ENCODE data around the gene ZNRF3. TPM values are rescaled to one million over a fixed set of nuclear protein-coding genes. Genes with fewer than 3 reads are reported as not detected.

The ZNRF3 gene
- total RNA-seq, 1 donor from 2014 or later, result 23.1 TPM

GRCh38 chr22:29009148-29009547 lies 125.8 kb downstream of the ZNRF3 start:
- H3K4me1 Mint-ChIP-seq (ENCODE audit: unreplicated experiment), result peaks cover 62% of the 10 kb centered on the region

GRCh38 chr22:29011240-29012100 lies 128.1 kb downstream of the ZNRF3 start:
- H3K4me1 Mint-ChIP-seq (ENCODE audit: unreplicated experiment), result peaks cover 59% of the 10 kb centered on the region
- H3K4me3 Mint-ChIP-seq, result peak overlapping the region; percentile 17
- no peak for DNase-seq (ENCODE audit: extremely low spot score, unreplicated experiment)
- no peak for TF ChIP-seq CTCF (conservative IDR thresholded peaks at IDR 0.05)
- H3K27me3 Mint-ChIP-seq, result no peaks in the 10 kb centered on the region
- H3K9me3 Mint-ChIP-seq, result no peaks in the 10 kb centered on the region
- peaks cover 17% of the 10 kb centered on the region for H3K36me3 Mint-ChIP-seq
- H3K27ac Mint-ChIP-seq, result no peak overlapping the region

More at GRCh38 chr22:29009148-29009547, 125.8 kb downstream of the ZNRF3 start:
- Mint-ChIP-seq H3K36me3 (peaks cover 16% of the 10 kb centered on the region), H3K27me3 (no peaks in the 10 kb centered on the region), H3K27ac (peak overlapping the region; percentile 4), H3K4me3 (no peak overlapping the region), H3K9me3 (no peaks in the 10 kb centered on the region)
- no peak for TF ChIP-seq CTCF (conservative IDR thresholded peaks at IDR 0.05)
- DNase-seq (ENCODE audit: extremely low spot score, unreplicated experiment), result no peak

GRCh38 chr22:29012101-29012433 lies 128.7 kb downstream of the ZNRF3 start:
- H3K4me1 Mint-ChIP-seq (ENCODE audit: unreplicated experiment), result peaks cover 57% of the 10 kb centered on the region
- peak overlapping the region; percentile 31 for H3K27ac Mint-ChIP-seq
- DNase-seq (ENCODE audit: extremely low spot score, unreplicated experiment), result no peak
- no peaks in the 10 kb centered on the region for H3K9me3 Mint-ChIP-seq
- TF ChIP-seq CTCF (conservative IDR thresholded peaks at IDR 0.05), result no peak
- H3K4me3 Mint-ChIP-seq, result no peak overlapping the region
- peaks cover 17% of the 10 kb centered on the region for H3K36me3 Mint-ChIP-seq
- H3K27me3 Mint-ChIP-seq, result no peaks in the 10 kb centered on the region

- no peak for TF ChIP-seq CTCF (conservative IDR thresholded peaks at IDR 0.05)
- no peaks in the 10 kb centered on the region for H3K27me3 Mint-ChIP-seq
- no peak overlapping the region for H3K27ac Mint-ChIP-seq
- H3K36me3 Mint-ChIP-seq, result peaks cover 25% of the 10 kb centered on the region
- peaks cover 65% of the 10 kb centered on the region for H3K4me1 Mint-ChIP-seq (ENCODE audit: unreplicated experiment)
- H3K4me3 Mint-ChIP-seq, result no peak overlapping the region
- H3K9me3 Mint-ChIP-seq, result peaks cover 4% of the 10 kb centered on the region
- no peak for DNase-seq (ENCODE audit: extremely low spot score, unreplicated experiment)
Measured at GRCh38 chr22:29012952-29013351, 129.6 kb downstream of the ZNRF3 start.

- H3K4me1 Mint-ChIP-seq (ENCODE audit: unreplicated experiment), result peaks cover 58% of the 10 kb centered on the region
- no peak overlapping the region for H3K4me3 Mint-ChIP-seq
- H3K27ac Mint-ChIP-seq, result no peak overlapping the region
- no peaks in the 10 kb centered on the region for H3K27me3 Mint-ChIP-seq
- H3K36me3 Mint-ChIP-seq, result peaks cover 29% of the 10 kb centered on the region
- DNase-seq (ENCODE audit: extremely low spot score, unreplicated experiment), result no peak
- H3K9me3 Mint-ChIP-seq, result peaks cover 16% of the 10 kb centered on the region
- no peak for TF ChIP-seq CTCF (conservative IDR thresholded peaks at IDR 0.05)
Measured at GRCh38 chr22:29014293-29014692, 130.9 kb downstream of the ZNRF3 start.
